Gastrocnemius medialis (tissue), 4 donors: ENCODE data around the gene FLNC. TPM values are rescaled to one million over a fixed set of nuclear protein-coding genes. Genes with fewer than 3 reads are reported as not detected.

ENCODE experiments used
- ATAC-seq, 2 donors: fragments of 150-250 bp; one replicate each; pipeline ENCODE4 v1.9.1; 2016
- DNase-seq, 2 donors: peaks; one replicate each; pipeline ENCODE4 v3.0.0-alpha.2; 2019
- H3K27ac ChIP-seq, 4 donors: fragments of 200-600 bp; sonication (generic); 1 replicate in 1 of 4; 2 replicates in 3 of 4; pipeline ENCODE4 v1.5.1; 2016 to 2018; ENCODE audit warnings: mild to moderate bottlenecking in 2 of 4, moderate library complexity in 1 of 4
- H3K27me3 ChIP-seq, 3 donors: fragments of 200-600 bp; sonication (generic) in 2 of 3; 1 replicate in 1 of 3; 2 replicates in 2 of 3; pipeline versions ENCODE4 v1.5.1 to v1.6.0; 2016 to 2019; ENCODE audit warnings: mild to moderate bottlenecking in 1 of 3, moderate library complexity in 1 of 3
- H3K36me3 ChIP-seq, 2 donors: fragments of 200-600 bp; sonication (generic) in 1 of 2; one replicate each; pipeline ENCODE4 v1.5.1; 2017 to 2018
- H3K4me1 ChIP-seq, 2 donors: fragments of 200-600 bp; sonication (generic) in 1 of 2; one replicate each; pipeline ENCODE4 v1.5.1; 2016 to 2017; ENCODE audit warnings: mild to moderate bottlenecking in 2 of 2
- H3K4me3 ChIP-seq, 4 donors: fragments of 200-600 bp; sonication (generic) in 3 of 4; 1 replicate in 1 of 4; 2 replicates in 3 of 4; pipeline ENCODE4 v1.5.1; 2016 to 2019; ENCODE audit warnings: mild to moderate bottlenecking in 2 of 4
- H3K9me3 ChIP-seq, 3 donors: fragments of 200-600 bp; sonication (generic) in 2 of 3; 1 replicate in 1 of 3; 2 replicates in 2 of 3; pipeline ENCODE4 v1.5.1; 2016 to 2019
- POLR2A ChIP-seq, 2 donors: fragments of 450-650 bp; IDR thresholded peaks; one replicate each; pipeline ENCODE4 v1.6.1; 2017; ENCODE audit warnings: antibody characterized with exemption in 2 of 2, mild to moderate bottlenecking in 2 of 2, moderate library complexity in 2 of 2
- in situ Hi-C, 4 donors: fragments of 200-750 bp; cut with MboI; loops; one replicate each; pipeline versions ENCODE4 v1.15.0 to v1.8.0; 2017; ENCODE audit warnings: low sequenced_read_pairs in 4 of 4
- intact Hi-C: fragments of 100-400 bp; cut with DNase I; formaldehyde crosslinking; loops from one replicate; pipeline ENCODE4 v1.15.1; 2023; ENCODE audit warnings: low total_unique reads
- total RNA-seq, 4 donors: library from RNA; depleted of rRNA; stranded (reverse); fragments of >200 nt; gene quantifications; one replicate each; pipeline versions ENCODE4 v1.1.0 to v1.2.3, GENCODE V29; 2016
- TF ChIP-seq, protein P1 (sequence below), 5 experiments: fragments of 450-650 bp in 3 of 5; fragments of 200-600 bp in 2 of 5; sonication (generic) in 2 of 5; IDR thresholded peaks in 4 of 5; conservative IDR thresholded peaks in 1 of 5; 1 replicate in 4 of 5; 2 replicates in 1 of 5; pipeline ENCODE4 v1.5.1; 2016 to 2019; ENCODE audit warnings: antibody characterized with exemption in 5 of 5, mild to moderate bottlenecking in 3 of 5, moderate library complexity in 3 of 5

Gene FLNC
- total RNA-seq, 4 donors from 2014 or later, result 1,071 to 4,398 (median 2,381) TPM

DNA sequence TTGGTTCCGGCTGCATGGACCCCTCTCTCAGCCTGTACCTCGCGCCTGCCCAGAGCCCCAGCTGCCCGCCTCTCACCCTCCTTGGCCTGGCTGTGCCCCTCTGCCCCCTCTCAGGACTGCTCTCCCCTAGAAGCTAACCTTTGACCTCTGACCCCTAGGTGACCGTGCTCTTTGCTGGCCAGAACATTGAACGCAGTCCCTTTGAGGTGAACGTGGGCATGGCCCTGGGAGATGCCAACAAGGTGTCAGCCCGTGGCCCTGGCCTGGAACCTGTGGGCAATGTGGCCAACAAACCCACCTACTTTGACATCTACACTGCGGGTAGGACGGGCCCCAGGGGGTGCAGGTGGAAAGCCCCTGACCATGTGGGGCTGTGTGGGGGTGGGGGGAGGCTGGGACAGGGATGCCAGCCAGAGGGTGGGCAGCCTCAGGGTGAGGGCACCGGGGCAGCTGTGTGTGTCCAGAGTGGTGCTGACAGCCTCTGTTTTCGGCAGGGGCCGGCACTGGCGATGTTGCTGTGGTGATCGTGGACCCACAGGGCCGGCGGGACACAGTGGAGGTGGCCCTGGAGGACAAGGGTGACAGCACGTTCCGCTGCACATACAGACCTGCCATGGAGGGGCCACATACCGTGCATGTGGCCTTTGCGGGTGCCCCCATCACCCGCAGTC is 8.0 kb downstream of the FLNC start:
- peaks cover 51 to 61% of the 10 kb centered on the region in 2 donors for H3K4me1 ChIP-seq
- in situ Hi-C loops, result no loop called here

DNA sequence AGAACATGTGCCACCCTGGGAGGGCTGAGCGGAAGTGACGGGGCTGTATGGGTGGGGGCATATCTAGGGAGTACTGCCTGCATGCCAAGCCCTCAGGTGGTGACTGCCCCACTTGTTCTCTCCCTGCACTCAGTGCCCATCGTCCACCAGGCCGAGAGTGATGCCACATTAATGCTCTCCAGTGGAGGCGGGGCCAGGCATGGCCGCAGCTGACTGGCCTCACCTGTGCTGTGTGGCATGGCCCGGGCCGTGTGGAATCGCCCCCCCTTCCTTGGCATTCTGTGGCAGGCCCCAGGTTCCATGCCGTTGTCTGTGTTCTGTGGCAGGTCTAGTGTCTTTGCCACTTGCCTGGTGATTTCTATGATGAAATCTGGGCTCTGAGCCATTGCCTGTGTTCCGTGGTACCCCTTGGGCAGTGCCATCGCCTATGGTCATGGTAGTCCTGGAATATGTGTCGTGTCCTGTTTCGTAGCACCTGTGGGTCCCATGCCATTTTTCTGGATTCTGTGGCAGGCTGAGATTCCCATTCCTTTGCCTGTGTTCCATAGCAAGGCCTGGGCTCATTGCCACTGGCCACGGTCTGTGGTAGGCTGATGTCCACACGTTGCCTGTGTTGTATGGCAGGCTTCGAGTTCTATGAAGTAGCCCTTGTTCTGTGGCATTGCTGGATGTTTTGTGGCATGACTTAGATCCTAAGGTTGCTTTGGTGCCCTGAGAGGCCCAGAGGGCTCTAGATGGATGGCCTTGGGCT is 8.9 kb downstream of the FLNC start:
- peak in 1 of 2 donors; percentile 3 for ATAC-seq
- Histone ChIP-seq H3K36me3 (peaks cover 0 to 97% of the 10 kb centered on the region in 2 donors), H3K4me1 (peaks cover 48 to 60% of the 10 kb centered on the region in 2 donors), H3K9me3 (no peaks in the 10 kb centered on the region), H3K27ac (peak overlapping the region; percentile 92 to 99 (median 98)), H3K4me3 (no peak overlapping the region), H3K27me3 (no peaks in the 10 kb centered on the region)
- TF ChIP-seq, protein P1, sequence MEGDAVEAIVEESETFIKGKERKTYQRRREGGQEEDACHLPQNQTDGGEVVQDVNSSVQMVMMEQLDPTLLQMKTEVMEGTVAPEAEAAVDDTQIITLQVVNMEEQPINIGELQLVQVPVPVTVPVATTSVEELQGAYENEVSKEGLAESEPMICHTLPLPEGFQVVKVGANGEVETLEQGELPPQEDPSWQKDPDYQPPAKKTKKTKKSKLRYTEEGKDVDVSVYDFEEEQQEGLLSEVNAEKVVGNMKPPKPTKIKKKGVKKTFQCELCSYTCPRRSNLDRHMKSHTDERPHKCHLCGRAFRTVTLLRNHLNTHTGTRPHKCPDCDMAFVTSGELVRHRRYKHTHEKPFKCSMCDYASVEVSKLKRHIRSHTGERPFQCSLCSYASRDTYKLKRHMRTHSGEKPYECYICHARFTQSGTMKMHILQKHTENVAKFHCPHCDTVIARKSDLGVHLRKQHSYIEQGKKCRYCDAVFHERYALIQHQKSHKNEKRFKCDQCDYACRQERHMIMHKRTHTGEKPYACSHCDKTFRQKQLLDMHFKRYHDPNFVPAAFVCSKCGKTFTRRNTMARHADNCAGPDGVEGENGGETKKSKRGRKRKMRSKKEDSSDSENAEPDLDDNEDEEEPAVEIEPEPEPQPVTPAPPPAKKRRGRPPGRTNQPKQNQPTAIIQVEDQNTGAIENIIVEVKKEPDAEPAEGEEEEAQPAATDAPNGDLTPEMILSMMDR (IDR thresholded peaks at IDR 0.05 in 4 of 5, conservative IDR thresholded peaks at IDR 0.05 in 1 of 5), result no peak
- no peak for TF ChIP-seq POLR2A (IDR thresholded peaks at IDR 0.05)
- in situ Hi-C loops, result no loop called here
- DNase-seq, result peak in 1 of 2 donors; percentile 74
- intact Hi-C loops, result no loop called here

More for the DNA sequence above, 8.0 kb downstream of the FLNC start:
- DNase-seq, result peak in 1 of 2 donors; percentile 28
- Histone ChIP-seq H3K4me3 (no peak overlapping the region), H3K36me3 (peaks cover 0 to 88% of the 10 kb centered on the region in 2 donors), H3K9me3 (no peaks in the 10 kb centered on the region), H3K27me3 (no peaks in the 10 kb centered on the region), H3K27ac (peak overlapping the region; percentile 92 to 99 (median 98))
- no peak for ATAC-seq
- no peak for TF ChIP-seq POLR2A (IDR thresholded peaks at IDR 0.05)
- TF ChIP-seq, protein P1 (IDR thresholded peaks at IDR 0.05 in 4 of 5, conservative IDR thresholded peaks at IDR 0.05 in 1 of 5), result no peak
- intact Hi-C loops, result no loop called here

DNA sequence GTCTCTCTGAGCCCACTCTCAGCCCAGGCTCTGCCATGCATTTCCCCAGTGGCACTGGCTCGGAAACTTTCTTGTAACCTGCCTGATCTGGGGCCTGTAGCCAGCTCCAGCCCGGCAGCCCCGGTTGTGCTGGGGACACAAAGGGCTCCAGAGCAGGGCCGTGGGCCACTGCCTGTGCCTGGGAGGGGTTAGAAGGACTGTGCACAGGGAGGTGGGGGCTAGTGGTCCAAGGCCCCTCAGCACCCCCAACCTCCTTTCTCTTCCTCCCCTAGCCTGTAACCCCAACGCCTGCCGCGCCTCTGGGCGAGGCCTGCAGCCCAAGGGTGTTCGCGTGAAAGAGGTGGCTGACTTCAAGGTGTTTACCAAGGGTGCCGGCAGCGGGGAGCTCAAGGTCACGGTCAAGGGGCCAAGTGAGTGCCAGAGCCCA is 9.6 kb downstream of the FLNC start:
- Histone ChIP-seq H3K4me3 (no peak overlapping the region), H3K27ac (peak overlapping the region; percentile 92 to 99 (median 98)), H3K36me3 (peaks cover 0 to 97% of the 10 kb centered on the region in 2 donors), H3K4me1 (peaks cover 44 to 54% of the 10 kb centered on the region in 2 donors), H3K27me3 (no peaks in the 10 kb centered on the region), H3K9me3 (no peaks in the 10 kb centered on the region)
- DNase-seq (peak in 1 of 2 donors; percentile 36), ATAC-seq (no peak)
- intact Hi-C loops, result no loop called here
- in situ Hi-C loops, result no loop called here
- TF ChIP-seq, protein P1 (IDR thresholded peaks at IDR 0.05 in 4 of 5, conservative IDR thresholded peaks at IDR 0.05 in 1 of 5), result no peak
- TF ChIP-seq POLR2A (IDR thresholded peaks at IDR 0.05), result no peak

DNA sequence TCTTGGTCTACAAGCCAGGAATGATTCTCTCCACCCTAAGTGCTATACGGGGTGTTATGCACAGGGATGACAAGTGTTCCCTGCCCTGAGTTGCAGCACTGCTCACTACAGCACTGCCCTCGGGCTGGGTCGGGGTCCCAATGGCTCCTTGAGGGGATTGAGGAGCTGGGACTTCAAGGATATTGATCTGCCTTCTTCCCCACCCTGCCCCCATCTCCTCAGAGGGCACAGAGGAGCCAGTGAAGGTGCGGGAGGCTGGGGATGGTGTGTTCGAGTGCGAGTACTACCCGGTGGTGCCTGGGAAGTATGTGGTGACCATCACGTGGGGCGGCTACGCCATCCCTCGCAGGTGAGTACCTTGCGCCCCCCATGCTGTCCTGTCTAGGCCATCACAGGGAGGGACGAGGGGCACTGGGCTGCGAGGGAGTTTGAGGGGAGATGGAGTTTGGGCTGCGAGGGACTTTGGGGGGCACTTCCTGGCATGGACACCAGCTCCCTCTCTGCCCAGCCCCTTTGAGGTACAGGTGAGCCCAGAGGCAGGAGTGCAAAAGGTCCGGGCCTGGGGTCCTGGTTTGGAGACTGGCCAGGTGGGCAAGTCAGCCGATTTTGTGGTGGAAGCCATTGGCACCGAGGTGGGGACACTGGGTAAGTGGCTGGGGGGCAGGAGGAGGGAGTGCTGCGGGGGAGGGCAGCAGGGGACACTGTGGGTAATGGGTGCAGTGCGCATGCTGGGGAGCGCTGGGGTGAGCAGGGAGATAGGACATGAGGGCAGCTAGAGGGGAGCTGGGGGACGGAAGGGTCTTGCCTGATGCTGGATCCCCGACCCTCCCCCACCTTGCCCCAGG is 10.3 kb downstream of the FLNC start:
- in situ Hi-C loops (no loop called here), intact Hi-C loops (no loop called here)
- peak overlapping the region; percentile 92 to 99 (median 98) for H3K27ac ChIP-seq
- H3K9me3 ChIP-seq, result no peaks in the 10 kb centered on the region
- TF ChIP-seq, protein P1 (IDR thresholded peaks at IDR 0.05 in 4 of 5, conservative IDR thresholded peaks at IDR 0.05 in 1 of 5), result no peak
- no peak for TF ChIP-seq POLR2A (IDR thresholded peaks at IDR 0.05)
- peaks cover 36 to 48% of the 10 kb centered on the region in 2 donors for H3K4me1 ChIP-seq
- ATAC-seq (no peak), DNase-seq (peak in 1 of 2 donors; percentile 20)
- no peak overlapping the region for H3K4me3 ChIP-seq
- H3K27me3 ChIP-seq, result no peaks in the 10 kb centered on the region
- peaks cover 0 to 98% of the 10 kb centered on the region in 2 donors for H3K36me3 ChIP-seq
